GM19452 (cell line): ENCODE data around the gene PLEK.
"Not testable (repeated sequence)": the region's sequence is repeated elsewhere in the genome, so short reads cannot be mapped to it uniquely, and the experiment has no call there.

Experiments
- ATAC-seq: cut with Tn5 transposase; IDR thresholded peaks from one replicate; pipeline ENCODE4 v1.9.1; 2021; ENCODE audit not compliant: unreplicated experiment

Gene PLEK

DNA sequence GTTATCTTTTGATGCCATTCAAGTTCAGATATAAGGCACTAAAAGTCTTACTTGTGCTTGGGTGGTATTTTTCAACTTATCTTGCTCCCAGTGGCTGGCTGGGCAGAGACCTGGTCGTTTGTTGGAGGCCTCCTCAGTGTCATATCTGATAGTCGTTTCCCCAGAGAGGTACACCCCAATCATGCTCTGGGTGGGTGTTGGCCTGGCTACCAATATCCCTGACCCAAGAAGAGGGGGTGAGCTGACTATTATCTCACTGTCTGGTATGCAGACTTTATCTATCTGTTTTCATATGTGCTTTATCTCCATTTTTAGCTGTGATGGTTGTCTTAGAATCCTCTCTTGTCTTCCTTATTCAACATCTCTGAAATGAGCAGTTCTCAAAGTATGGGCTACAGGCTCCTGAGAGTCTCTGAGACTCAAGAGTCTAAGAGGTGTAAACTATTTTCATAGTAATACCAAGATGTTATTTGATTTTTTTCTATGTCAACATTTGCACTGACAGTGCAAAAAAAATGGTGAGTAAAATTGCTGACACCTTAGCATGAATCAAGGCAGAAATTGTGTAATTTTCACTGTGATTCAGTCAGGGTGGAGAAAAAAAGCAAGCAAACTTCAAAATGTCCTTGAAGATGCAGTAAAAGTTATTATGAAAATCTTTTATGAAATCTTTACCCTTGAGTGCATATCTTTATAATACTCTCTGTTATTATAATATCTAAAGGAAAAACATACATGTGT lies 12.3 kb upstream of the PLEK start:
- ATAC-seq: no peak

DNA sequence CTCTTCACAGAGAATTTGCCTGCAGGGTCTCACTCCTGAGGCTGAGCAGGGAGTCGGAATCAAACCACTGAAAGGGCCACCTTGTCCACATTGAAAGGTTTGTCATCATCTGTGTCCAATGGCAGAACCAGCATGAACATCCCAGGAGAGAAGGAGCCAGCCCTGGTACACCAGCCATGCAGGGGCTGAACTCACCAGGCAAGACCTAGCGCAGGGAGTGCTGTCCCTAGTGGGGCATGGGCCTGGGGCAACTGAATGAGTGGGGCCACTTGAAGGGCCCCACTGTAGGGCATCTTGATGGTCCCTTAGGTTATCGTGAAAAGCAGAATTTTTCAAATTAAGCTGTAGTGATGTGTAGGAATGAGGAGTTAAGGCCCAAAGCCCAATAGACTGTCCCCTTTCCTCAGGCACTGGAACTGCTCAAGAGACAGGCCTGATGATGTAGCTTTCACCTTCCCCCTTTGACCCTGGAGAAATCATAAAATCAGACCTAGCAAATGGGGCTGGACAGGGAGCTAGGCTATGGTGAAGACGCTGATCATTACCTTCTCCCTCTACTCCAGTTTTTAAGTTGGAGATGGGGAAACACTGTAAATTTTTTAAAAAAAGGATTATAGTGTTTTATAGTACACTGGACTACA lies 8.4 kb upstream of the PLEK start:
- ATAC-seq: no peak

DNA sequence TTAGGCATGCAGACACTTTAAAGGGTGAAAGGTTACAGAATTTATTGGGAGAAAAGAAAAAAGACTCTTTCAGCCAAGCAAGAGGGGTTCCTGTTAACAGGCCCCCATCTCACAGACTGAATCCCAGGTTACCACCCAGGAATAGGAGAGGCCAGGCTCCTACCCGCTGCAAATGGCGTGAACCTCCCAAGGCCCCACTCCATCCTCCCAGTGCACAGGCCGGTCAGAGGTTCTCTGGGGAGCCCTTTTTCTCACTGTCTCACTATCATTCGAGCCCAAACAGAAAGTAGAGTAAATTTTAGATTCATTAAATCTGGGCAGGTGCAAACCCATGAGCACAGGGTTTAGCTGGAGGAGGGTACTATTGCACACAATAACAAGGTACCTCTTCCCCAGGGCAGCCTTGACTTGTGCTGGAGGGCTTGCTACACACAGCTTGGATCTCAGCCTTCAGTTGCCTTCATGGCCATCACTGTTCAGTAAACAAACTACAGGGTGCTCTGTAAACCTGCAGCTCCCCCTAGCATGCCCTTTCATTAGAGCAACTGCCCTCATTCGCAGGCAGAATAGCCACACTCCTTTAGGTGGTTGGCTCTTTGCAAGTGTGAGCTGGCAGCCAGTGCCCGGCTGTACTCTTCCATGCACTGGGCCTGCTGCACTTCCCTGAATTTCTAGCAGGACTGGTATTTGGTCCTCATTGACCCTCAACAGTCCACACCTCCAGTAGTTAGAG lies 7.3 kb upstream of the PLEK start:
- ATAC-seq: peak; percentile 52

GRCh38 chr2:68359889-68360288 lies 5.2 kb upstream of the PLEK start:
- ATAC-seq: no peak

GRCh38 chr2:68362069-68362468 lies 3.0 kb upstream of the PLEK start:
- peak; percentile 42 for ATAC-seq

DNA sequence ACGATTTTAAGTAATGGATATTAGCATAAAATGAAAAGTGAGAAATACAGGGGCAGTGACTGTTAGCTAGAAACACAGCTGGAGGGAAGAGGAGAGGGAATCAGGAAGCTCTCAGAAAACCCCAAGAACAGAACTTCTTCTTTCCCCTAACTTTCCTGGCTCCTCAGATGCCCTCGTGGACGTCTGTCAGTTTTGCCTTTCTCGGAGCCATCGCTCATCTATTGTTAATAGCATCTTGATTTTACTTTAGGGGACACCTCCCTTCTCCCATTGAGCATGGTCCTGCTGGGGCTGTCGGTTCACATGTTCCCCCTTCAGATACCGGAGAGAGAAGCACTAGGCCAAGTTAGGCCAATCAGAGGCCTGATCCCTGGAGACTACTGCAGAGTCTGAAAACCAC lies 2.3 kb upstream of the PLEK start:
- no peak for ATAC-seq

DNA sequence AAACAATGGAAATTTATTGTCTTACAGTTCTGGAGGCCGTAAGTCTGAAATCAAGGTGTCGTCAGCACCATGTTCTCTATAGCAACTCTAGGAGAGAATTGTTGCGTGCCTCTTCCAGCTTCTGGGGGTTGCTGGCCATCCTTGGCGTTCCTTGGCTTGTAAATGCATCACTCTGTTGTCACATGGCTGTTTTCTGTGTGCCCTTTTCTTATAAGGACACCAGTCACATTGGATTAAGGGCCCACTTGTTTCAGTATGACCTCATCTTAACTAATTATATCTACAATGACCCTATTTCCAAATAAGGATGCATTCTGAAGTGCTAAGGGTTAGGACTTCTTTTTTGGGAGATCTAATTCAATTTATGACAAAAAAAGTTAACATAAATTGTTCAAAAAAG lies 1.4 kb upstream of the PLEK start:
- no peak for ATAC-seq

- ATAC-seq: peak; percentile 42
Measured at GRCh38 chr2:68366083-68366560, 1.0 kb downstream of the PLEK start.

DNA sequence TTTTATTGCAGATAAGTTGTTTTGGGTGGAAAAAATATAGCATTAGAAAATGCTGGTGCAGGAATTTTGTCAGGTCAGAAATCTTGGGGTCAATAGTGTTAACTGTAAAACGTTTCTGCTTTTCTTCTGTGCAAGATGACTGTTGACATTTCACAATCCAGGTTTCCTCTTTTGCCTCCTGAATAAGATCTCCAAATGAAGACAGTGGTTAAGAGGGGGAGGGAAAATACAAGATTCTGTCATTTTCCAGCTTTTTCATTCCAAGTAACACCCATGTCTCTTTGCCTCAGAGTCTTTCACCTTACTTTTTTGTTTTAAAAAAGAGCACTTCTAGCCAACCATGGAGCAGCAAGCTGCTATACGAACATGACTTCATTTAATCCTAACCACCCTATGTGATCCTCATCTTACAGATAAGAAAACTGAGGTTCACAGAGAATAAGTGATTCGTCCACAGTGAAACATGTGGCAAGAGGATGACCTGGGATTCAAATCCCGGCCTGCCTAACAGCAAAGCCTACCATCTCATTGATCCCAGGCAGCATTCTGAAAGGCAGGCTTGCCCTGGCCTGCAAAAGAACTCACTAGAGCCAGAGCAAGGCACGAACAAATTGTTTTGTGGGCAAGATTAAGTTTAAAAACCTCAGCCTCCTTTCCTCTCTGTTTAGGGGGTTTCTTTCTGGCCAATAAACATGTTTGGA lies 3.0 kb downstream of the PLEK start:
- ATAC-seq: no peak

DNA sequence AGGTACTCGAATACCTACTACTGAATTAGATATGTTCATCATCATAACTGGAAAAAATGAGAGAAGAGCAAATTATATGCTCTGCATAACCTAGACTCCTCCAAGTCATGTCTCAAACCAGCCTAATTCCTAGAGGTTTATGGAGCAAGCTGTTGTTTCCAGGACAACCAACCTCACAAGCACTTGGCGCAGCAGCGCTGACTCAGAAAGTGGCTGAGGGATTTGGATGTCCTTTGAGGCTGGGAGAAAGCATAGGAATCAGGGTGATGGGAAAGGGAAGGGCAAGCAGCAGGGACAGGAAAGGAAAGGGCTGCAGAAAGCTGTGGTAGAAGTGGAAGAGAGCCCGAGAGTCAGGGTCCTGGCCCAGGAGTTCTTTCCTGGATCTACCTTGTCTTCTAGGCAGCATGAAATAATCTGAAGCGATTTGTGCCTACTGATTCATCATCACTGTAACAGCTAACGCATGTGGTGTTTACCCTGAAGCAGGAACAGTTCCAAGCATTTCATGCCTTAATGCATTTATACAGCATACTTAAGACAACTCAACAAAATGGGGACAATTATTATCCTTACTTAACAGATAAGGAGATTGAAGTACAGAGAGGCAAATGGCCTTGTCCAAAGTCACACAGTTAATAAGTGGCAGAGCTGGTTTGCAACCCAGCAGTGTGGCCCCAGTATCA lies 3.7 kb downstream of the PLEK start:
- ATAC-seq: no peak

GRCh38 chr2:68369337-68369734 lies 4.3 kb downstream of the PLEK start:
- ATAC-seq: no peak

- ATAC-seq: no peak
Measured at GRCh38 chr2:68371138-68371537, 6.1 kb downstream of the PLEK start.

DNA sequence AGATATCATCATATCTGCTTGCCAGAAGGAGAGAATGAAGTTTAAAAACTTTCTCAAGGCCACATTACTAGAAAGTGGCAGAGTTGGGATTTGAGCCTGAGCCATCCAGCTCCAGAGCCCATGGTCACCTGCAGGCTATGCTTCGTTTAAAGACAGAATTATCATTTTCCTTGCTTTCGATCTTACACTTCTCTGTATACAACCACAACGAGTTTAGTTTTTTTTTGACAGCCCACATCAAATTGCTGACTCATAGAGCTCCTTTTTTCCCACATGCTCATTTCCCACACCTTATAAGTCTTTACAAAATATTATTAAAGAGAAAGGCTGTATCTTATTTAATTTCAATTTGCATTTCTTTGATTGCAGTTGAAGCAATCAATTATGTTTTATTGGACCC lies 6.5 kb downstream of the PLEK start:
- no peak for ATAC-seq

DNA sequence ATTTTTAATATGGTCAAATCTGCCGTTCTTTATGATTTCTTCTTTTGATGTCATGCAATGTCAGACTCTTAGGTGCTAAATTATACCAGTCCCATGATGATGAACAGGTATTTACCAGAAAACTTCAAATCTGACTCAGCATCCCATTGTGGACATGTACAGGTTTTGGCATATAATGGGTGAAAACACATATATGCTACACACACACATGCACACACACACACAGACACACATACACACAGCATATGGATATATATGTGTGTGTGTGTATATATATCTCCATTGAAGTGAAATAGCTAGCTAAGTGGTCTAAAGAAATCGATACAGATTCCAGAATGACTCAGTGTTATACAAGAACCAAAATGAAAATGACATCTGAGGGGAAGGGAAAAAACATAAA lies 7.4 kb downstream of the PLEK start:
- no peak for ATAC-seq

DNA sequence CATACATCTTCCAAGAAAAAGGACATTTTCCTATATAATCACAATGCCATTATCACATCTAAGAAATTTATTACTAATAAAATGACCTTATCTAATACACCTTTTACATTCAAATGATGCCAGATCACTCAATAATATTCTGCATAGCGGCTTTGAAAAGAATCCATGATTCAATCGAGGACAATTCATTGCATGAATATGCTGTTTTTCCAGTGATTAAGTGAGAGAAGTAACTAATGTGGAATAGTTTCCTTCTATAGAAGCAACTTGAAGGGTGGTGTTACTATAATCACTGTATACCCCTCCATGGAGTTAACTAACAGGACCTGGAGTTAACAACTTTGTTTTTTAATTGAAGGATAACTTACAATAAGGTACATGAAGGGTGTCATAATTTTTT lies 9.1 kb downstream of the PLEK start:
- no peak for ATAC-seq

DNA sequence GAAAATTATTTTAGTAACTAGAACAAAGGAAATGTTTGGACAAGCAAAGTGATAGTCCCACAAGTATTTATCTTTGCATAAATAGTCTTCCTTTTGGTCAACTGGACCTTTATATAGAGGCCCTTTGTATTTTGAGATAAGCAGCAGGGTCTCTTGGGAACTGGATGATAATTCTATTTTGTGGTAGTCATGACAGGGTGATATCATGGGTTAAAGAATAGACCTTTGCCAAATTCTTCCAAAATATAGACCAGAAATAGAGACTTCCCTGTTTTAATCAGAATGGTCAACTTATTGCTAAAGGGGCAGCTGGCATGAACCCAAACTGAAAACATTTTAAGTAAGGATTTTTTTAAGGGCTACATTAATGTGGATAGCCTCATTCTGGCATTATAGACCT lies 10.5 kb downstream of the PLEK start:
- ATAC-seq: no peak

DNA sequence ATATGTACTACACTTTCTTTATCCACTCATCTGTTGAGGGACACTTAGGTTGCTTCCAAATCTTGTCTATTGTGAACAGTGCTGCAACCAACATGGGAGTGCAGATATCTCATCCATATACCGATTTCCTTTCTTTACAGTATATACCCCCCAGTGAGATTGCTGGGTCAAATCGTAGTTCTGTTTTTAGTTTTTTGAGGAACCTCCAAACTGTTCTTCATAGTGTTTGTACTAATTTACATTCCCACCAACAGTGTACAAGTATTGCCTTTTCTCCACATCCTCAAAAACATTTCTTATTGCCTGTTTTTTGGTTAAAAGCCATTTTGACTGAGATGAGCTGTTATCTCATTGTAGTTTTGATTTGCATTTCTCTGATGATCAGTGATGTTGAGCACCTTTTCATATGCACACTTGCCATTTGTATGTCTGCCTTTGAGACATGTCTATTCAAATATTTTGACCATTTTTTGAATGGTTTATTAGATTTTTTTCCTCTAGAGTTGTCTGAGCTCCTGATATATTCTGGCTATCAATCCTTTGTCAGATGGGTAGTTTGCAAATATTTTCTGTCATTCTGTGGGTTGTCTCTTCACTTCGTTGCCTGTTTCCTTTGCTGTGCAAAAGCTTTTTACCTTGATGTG lies 12.2 kb downstream of the PLEK start:
- ATAC-seq: no peak

GRCh38 chr2:68378779-68379178 lies 13.7 kb downstream of the PLEK start:
- not testable (repeated sequence) for ATAC-seq

DNA sequence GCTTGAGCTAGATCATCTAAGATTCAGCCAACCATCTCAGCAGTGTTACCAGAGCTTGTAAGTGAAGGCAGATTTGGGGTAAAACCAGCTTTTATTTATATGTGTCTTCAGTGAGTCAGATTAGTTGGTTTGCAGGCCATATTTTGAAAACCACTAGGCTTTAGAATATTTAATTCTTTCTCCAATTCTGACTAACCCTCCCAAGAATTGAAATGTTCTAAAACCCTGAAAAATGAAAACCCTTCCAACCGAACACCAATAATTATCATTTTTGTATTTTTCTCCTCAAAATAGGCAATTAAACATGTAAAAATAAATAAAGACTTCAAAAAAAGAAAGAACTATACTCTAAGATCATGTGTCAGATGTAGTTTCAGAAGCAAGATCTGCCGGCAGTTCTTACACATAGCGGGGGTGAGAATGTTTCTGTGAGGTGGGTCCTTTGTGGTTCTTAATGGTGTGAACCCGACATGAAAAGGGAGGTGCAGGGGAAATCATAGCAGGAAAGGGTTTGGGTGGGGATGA lies 14.2 kb downstream of the PLEK start:
- ATAC-seq: no peak

DNA sequence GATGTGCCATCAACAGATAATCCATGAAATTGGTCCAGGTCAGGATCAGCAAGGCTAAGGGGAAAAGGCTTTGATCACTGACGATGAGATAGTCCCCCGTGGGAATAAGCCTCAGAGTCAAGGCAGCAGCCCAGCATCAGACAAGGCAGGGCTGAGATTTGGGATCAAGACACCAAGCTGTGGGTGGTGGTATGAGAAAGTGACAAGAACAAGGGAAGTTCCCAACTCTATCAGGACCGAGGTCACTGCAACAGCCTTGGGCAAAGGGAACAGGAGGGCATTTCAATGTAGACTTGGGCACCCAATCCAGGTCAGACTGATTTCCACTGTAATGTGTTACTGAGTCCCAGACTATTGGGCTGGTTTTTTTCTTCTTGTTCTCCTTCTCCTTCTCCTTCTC lies 18.7 kb downstream of the PLEK start:
- no peak for ATAC-seq
